SK-N-SH treated with all-trans-retinoic acid at 6 μM for 48 hours (cell line): ENCODE measurements around the gene HRCT1.

Experiments
- ARNTL ChIP-seq: fragments of 450-650 bp; formaldehyde crosslinking; IDR thresholded peaks from 2 replicates; pipeline ENCODE4 v1.5.0; 2020; ENCODE audit warnings: low read depth, mild to moderate bottlenecking, moderate library complexity, borderline replicate concordance
- BACH2 ChIP-seq: fragments of 250-450 bp; sonication (Bioruptor Pico); IDR thresholded peaks from 2 replicates; pipeline ENCODE4 v1.9.0; 2021; ENCODE audit warnings: mild to moderate bottlenecking, borderline replicate concordance
- CSRNP3 ChIP-seq: fragments of 250-450 bp; sonication (Bioruptor Pico); IDR thresholded peaks from 2 replicates; pipeline ENCODE4 v1.5.1; 2021; ENCODE audit warnings: mild to moderate bottlenecking, moderate library complexity
- ISL1 ChIP-seq: fragments of 250-450 bp; sonication (Bioruptor Pico); IDR thresholded peaks from 2 replicates; pipeline ENCODE4 v2.1.2; 2022; ENCODE audit warnings: mild to moderate bottlenecking, moderate library complexity
- PATZ1 ChIP-seq: fragments of 250-450 bp; sonication (Bioruptor Pico); IDR thresholded peaks from 2 replicates; pipeline ENCODE4 v1.8.0; 2020; ENCODE audit warnings: mild to moderate bottlenecking, moderate library complexity, borderline replicate concordance
- PPARA ChIP-seq: fragments of 250-450 bp; sonication (Bioruptor Pico); IDR thresholded peaks from 2 replicates; pipeline ENCODE4 v1.5.0; 2020; ENCODE audit warnings: mild to moderate bottlenecking, borderline replicate concordance
- RARB ChIP-seq: fragments of 250-450 bp; sonication (Bioruptor Pico); IDR thresholded peaks from 2 replicates; pipeline ENCODE4 v1.8.0; 2021; ENCODE audit warnings: mild to moderate bottlenecking, moderate library complexity
- SNAI2 ChIP-seq: fragments of 250-450 bp; sonication (Bioruptor Pico); IDR thresholded peaks from 2 replicates; pipeline ENCODE4 v1.5.0; 2020; ENCODE audit warnings: mild to moderate bottlenecking, moderate library complexity
- ZFP3 ChIP-seq: fragments of 250-450 bp; sonication (Bioruptor Pico); IDR thresholded peaks from 2 replicates; pipeline ENCODE4 v1.5.0; 2020; ENCODE audit warnings: mild to moderate bottlenecking, moderate library complexity
- ZNF8 ChIP-seq: fragments of 450-650 bp; formaldehyde crosslinking; IDR thresholded peaks from 2 replicates; pipeline ENCODE4 v1.5.0; 2020; ENCODE audit warnings: mild to moderate bottlenecking, moderate library complexity

- TF ChIP-seq ZNF8 (CRISPR knock-in tag) = no peak
- no peak for TF ChIP-seq PATZ1
- no peak for TF ChIP-seq ISL1 (CRISPR knock-in tag)
- TF ChIP-seq PPARA (CRISPR knock-in tag) = no peak
- no peak for TF ChIP-seq CSRNP3 (CRISPR knock-in tag)
- no peak for TF ChIP-seq RARB (CRISPR knock-in tag)
- TF ChIP-seq SNAI2 = no peak
- no peak for TF ChIP-seq ZFP3 (CRISPR knock-in tag)
- TF ChIP-seq BACH2 (CRISPR knock-in tag) = no peak
- TF ChIP-seq ARNTL (CRISPR knock-in tag) = no peak
Measured at GRCh38 chr9:35928591-35929452, 22.8 kb downstream of the HRCT1 start.
